DMS114 treated with DMSO at 0.1 percent for 48 hours (cell line): ENCODE data around the gene CEP350.

Experiments used
- DNase-seq: peaks from one replicate; lab custom pipeline; 2025; ENCODE audit not compliant: unreplicated experiment; lab: John Stamatoyannopoulos, UW

CEP350 gene, protein sequence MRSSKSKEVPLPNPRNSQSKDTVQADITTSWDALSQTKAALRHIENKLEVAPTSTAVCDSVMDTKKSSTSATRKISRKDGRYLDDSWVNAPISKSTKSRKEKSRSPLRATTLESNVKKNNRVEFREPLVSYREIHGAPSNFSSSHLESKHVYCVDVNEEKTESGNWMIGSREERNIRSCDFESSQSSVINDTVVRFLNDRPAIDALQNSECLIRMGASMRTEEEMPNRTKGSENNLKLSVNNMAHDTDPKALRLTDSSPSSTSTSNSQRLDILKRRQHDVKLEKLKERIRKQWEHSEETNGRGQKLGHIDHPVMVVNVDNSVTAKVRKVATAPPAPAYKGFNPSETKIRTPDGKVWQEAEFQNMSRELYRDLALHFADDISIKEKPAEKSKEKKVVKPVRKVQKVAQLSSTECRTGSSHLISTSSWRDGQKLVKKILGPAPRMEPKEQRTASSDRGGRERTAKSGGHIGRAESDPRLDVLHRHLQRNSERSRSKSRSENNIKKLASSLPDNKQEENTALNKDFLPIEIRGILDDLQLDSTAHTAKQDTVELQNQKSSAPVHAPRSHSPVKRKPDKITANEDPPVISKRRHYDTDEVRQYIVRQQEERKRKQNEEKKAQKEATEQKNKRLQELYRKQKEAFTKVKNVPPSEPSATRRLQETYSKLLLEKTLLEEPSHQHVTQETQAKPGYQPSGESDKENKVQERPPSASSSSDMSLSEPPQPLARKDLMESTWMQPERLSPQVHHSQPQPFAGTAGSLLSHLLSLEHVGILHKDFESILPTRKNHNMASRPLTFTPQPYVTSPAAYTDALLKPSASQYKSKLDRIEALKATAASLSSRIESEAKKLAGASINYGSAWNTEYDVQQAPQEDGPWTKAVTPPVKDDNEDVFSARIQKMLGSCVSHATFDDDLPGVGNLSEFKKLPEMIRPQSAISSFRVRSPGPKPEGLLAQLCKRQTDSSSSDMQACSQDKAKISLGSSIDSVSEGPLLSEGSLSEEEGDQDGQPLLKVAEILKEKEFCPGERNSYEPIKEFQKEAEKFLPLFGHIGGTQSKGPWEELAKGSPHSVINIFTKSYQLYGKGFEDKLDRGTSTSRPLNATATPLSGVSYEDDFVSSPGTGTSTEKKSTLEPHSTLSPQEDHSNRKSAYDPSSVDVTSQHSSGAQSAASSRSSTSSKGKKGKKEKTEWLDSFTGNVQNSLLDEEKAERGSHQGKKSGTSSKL (N-terminal part only)

GRCh38 chr1:179954493-179955286 lies at the start of gene CEP350:
Gene CEP350, plus strand, starts transcription at chr1:179954810. Its CDS starts 31,372 bp downstream, at chr1:179986182.
- peak; percentile 97 for DNase-seq

DNA sequence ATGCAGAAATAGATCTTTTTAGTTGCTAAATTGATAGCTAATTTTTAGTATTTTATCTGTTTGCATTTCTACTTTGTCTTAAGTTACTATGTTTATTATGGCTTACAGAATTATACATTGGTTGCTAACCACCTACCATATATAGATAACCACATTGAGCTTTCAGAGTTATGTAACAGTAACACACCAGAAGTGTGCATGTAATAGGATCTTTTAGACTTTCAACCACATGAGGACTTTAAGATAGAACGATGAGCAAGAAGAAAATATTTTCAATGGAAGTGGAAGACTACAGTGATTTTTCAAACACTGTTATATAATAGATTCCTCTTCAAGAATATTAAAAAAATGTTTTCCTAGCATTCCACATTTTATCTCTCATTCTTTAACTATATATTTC lies 43.7 kb upstream of the CEP350 start:
- no peak for DNase-seq

DNA sequence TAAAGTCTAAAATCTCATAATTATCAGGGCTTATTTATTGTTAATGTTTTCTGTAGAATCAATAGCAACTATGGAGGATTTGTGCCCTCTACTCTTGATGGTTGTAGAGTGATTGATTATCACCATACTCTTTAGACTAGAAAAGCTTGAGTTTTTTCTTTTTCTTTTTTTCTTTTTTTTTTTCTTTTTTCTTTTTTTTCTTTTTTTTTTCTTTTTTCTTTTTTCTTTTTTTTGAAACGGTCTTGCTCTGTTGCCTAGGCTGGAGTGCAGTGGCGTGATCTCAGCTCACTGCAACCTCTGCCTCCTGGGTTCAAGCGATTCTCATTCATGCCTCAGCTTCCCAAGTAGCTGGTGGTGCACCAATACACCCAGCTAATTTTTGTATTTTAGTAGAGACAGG lies 42.8 kb upstream of the CEP350 start:
- no peak for DNase-seq

DNA sequence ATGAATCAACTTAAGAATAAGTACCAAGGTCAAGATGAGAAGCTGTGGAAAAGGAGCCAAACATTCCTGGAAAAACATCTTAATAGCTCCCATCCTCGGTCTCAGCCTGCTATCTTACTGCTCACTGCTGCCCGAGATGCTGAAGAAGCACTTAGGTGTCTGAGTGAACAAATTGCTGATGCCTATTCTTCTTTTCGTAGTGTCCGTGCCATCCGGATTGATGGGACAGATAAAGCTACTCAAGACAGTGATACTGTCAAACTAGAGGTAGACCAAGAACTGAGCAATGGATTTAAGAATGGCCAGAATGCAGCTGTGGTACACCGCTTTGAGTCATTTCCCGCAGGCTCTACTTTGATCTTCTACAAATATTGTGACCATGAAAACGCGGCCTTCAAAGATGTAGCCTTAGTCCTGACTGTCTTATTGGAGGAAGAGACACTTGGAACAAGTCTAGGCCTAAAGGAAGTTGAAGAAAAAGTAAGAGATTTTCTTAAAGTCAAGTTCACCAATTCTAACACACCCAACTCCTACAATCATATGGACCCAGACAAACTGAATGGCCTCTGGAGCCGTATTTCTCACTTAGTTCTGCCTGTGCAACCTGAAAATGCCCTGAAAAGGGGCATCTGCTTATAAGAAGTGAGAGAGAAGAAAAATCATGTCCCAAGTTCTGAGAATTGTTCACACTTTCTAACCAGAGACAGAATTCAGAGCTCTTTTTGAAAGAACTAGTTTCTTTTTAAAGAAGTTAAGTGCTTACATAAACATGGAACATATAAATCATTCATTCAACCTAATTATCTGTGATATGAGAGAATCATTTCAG lies 36.8 kb upstream of the CEP350 start:
- no peak for DNase-seq

GRCh38 chr1:179921472-179921871 lies 33.1 kb upstream of the CEP350 start:
- no peak for DNase-seq

- no peak for DNase-seq
These were observed 32.4 kb upstream of the CEP350 start for GRCh38 chr1:179921981-179922872.

GRCh38 chr1:179923029-179923428 lies 31.6 kb upstream of the CEP350 start:
- no peak for DNase-seq

DNA sequence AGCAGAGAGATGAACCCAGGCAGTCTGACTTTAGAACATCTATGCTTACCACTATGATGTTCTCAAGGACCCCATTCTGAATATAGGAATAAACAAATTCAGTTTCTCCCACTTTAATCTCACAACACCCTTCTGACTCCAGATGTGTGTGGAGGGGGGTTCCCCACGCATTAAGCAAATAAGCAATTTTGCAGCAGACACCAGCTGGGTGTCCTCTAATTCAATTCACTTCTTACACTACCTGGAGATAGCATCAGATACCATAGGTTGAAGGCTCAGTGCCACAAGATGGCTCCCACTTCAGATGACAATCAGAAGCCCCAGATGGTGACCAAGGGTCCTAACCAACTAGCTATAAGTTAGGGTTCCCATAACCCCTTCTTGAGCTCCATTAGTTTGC lies 30.3 kb upstream of the CEP350 start:
- no peak for DNase-seq

- DNase-seq: no peak
These were observed 29.3 kb upstream of the CEP350 start for GRCh38 chr1:179925302-179925701.

DNA sequence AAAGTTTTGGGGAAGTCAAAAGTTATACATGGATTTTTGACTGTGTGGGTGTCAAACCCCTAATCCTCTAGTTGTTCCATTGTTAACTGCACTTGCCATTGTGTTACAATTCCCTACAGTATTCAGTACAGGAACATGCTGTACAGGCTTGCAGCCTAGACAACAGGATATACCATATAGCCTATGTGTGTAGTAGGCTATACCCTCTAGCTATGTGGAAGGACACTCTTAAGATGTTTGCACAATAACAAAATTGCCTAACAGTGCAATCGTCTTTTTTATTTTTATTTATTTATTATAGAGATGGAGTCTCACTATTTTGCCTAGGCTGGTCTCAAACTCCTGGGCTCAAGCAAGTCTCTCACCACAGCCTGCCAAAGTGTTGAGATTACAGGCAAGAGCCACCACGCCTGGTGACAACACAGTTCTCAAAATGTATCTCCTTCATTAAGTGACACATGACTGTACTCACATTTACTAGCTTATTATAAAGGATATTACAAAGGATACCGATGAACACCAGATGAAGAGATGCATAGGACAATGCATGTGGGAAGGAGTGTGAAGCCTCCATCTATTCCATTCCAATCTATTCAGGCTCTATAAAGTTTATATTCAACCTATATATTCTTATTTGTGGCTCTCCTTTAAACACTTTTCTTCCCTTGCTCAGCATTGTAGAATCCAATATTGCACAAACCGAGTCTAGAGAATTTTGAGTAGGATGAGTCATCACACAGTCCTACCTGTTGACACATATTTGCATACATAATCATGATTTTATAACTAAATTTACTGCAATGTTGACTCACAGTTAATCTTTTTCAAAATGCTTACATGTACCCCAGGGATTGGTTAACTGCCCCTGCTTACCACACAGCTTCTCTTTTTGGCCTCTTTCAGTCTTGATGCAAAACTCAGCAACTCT lies 28.4 kb upstream of the CEP350 start:
- no peak for DNase-seq

GRCh38 chr1:179926850-179927205 lies 27.8 kb upstream of the CEP350 start:
- no peak for DNase-seq

- DNase-seq: no peak
These were observed 24.4 kb upstream of the CEP350 start for GRCh38 chr1:179929955-179930798.

- DNase-seq: no peak
These were observed 23.7 kb upstream of the CEP350 start for GRCh38 chr1:179930867-179931266.

DNA sequence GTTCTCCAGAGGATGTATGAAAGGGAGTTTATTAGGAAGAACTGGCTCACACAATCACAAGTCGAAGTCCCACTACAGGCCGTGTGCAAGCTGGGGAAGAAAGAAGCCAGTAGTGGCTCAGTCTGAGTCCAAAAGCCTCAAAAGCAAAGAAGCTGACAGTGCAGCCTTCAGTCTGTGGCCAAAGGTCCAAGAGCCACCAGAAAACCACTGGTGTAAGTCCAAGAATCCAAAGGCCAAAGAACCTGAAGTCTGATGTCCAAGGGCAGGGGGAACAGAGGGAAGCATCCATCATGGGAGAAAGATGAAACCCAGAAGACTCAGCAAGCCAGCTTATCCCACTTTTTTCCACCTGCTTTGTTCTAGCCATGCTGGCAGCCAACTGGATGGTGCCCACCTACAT lies 21.4 kb upstream of the CEP350 start:
- no peak for DNase-seq

GRCh38 chr1:179935909-179936496 lies 18.6 kb upstream of the CEP350 start:
- DNase-seq: no peak

DNA sequence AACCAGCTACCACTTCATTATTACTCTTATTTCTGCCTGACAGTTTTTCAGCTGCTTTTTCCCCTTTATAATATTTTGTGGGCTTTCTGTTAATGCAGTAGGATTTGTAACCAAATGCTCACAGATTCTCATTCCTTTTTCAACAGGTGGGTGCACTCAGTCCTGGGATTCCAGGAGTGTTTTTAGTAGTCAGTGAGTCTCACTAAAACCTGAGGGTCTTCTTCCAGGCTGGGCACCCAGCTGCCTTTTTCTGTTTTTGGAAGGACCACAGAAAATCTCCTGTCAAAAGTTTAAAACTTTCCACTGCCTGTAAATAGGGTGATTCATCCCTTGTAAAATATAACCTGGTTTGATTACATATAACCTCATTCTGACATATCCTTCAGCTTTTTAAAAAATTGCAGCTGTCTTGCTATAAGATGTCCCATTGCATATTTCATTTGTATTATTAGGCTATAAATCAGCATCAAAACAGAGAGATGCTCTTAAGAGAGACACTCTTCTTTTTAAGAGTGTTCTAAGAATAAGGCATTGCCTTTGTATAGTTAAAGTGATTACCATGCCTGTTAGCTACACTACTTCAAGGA lies 16.8 kb upstream of the CEP350 start:
- DNase-seq: no peak
